AG04450 (cell line): ENCODE data around the gene SLC43A2. TPM values are rescaled to one million over a fixed set of nuclear protein-coding genes. Genes with fewer than 3 reads are reported as not detected.

Experiments
- CTCF ChIA-PET: fragments of 300-600, 350-600 bp; formaldehyde crosslinking; extraction: SDS; loops from one replicate; lab custom pipeline; 2022; ENCODE audit warnings: antibody characterized with exemption, inconsistent platforms; lab: Charles Lee
- POLR2A ChIA-PET: fragments of 350-600 bp; formaldehyde crosslinking; extraction: SDS; loops from one replicate; lab custom pipeline; 2021; ENCODE audit warnings: antibody characterized with exemption, inconsistent platforms; lab: Yijun Ruan, JAX
- DNase-seq: peaks from one replicate; pipeline ENCODE4 v3.0.0-alpha.2; 2011; ENCODE audit warnings: low read depth, low spot score
- H3K27ac ChIP-seq: one replicate; pipeline ENCODE4 v1.5.1; 2012; ENCODE audit warnings: low read depth, low read length, control low read depth
- H3K27me3 ChIP-seq: one replicate; pipeline ENCODE4 v1.6.0; 2012; ENCODE audit warnings: low read length; ENCODE audit not compliant: control insufficient read depth, insufficient read depth
- H3K4me3 ChIP-seq: 2 replicates; pipeline ENCODE4 v1.5.1; 2011; ENCODE audit warnings: mild to moderate bottlenecking, low read depth, low read length, control low read depth
- H3K9me3 ChIP-seq: 2 replicates; pipeline ENCODE4 v1.5.1; 2012; ENCODE audit warnings: low read length; ENCODE audit not compliant: control insufficient read depth, insufficient read depth
- CTCF ChIP-seq: IDR thresholded peaks from 2 replicates; pipeline ENCODE4 v1.5.1; 2011; ENCODE audit warnings: low read depth, low read length, control low read depth, inconsistent platforms
- polyA plus RNA-seq: library from polyadenylated mRNA; depleted of rRNA; stranded (reverse); fragments of >200 nt; gene quantifications from 2 replicates; pipeline ENCODE4 v1.2.3, GENCODE V29; 2011

The SLC43A2 gene
- polyA plus RNA-seq, 1 experiment = 5.3 TPM

- no peak overlapping the region for H3K4me3 ChIP-seq
- ChIA-PET CTCF (no interaction called here), POLR2A (no interaction called here)
- H3K9me3 ChIP-seq = peaks cover 4% of the 10 kb centered on the region; the same call in 1 of the 2 replicates
- no peak for DNase-seq
- H3K27me3 ChIP-seq = no peaks in the 10 kb centered on the region
- no peak for TF ChIP-seq CTCF
- H3K27ac ChIP-seq = no peak overlapping the region
Measured at GRCh38 chr17:1634841-1635650, 6.4 kb upstream of the SLC43A2 start.

GRCh38 chr17:1630662-1631061 is 2.0 kb upstream of the SLC43A2 start:
- ChIA-PET POLR2A (interaction anchor here (0.6 kb wide), 2 partner anchors 23 to 52 kb away, joined by 3 to 6 read pairs; no protein-coding TSS in a partner anchor), CTCF (interaction anchor here (0.6 to 3.4 kb wide), 8 partner anchors 9 to 204 kb away, joined by 3 to 43 read pairs (median 4); no protein-coding TSS in a partner anchor)
- Histone ChIP-seq H3K27me3 (peaks cover 7% of the 10 kb centered on the region), H3K27ac (no peak overlapping the region), H3K9me3 (peaks cover 4% of the 10 kb centered on the region; the same call in 1 of the 2 replicates), H3K4me3 (no peak overlapping the region)
- no peak for DNase-seq
- TF ChIP-seq CTCF = no peak

DNA sequence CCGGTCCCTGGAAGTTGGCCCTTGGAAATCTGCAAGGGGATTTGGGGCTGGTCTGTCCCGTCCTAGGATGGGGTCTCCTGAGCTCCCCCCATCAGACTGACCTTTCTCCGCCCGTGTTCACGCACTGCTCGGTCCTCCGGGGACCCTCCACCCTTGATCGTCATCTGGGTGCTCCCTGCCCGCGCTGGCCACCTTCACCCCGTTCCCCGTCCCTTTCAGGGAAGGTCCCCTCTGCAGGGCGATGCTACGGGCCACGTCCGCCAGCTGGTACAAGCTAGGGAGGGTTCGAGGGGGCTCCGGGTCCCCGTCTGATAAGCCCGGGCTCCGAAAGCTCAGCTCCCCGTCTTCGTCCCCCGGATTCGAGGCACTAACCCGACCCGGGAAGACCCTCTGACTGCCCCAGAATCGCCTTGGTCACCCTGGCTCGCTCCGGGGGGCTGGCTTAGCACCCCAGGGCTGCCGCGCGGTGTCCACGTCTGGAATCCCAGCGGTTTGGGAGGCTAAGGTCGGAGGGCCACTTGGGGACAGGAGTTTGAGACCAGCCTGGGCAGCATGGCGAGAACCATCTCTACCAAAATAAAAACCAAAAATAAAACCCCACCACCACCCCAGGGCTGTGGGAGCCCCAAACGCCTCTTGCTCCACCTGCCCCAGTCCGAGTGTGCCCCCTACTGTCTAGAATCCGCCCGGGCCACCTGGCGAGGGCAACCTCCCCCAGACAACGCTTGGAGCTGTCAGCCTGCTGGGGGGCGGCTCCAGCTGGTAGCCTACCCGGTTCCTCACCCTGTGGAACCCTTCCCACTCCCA is 1.1 kb upstream of the SLC43A2 start:
- Histone ChIP-seq H3K27ac (no peak overlapping the region), H3K27me3 (peaks cover 7% of the 10 kb centered on the region), H3K9me3 (no peaks in the 10 kb centered on the region; the same call in 1 of the 2 replicates), H3K4me3 (peak overlapping the region; percentile 78)
- POLR2A ChIA-PET = interaction anchor here (0.6 to 1.7 kb wide), 5 partner anchors 14 to 56 kb away, joined by 3 to 8 read pairs (median 5); no protein-coding TSS in a partner anchor
- CTCF ChIA-PET = interaction anchor here (0.7 to 3.4 kb wide), 10 partner anchors 10 to 205 kb away, joined by 3 to 43 read pairs (median 4); no protein-coding TSS in a partner anchor
- DNase-seq = no peak
- peak; percentile 65 for TF ChIP-seq CTCF

DNA sequence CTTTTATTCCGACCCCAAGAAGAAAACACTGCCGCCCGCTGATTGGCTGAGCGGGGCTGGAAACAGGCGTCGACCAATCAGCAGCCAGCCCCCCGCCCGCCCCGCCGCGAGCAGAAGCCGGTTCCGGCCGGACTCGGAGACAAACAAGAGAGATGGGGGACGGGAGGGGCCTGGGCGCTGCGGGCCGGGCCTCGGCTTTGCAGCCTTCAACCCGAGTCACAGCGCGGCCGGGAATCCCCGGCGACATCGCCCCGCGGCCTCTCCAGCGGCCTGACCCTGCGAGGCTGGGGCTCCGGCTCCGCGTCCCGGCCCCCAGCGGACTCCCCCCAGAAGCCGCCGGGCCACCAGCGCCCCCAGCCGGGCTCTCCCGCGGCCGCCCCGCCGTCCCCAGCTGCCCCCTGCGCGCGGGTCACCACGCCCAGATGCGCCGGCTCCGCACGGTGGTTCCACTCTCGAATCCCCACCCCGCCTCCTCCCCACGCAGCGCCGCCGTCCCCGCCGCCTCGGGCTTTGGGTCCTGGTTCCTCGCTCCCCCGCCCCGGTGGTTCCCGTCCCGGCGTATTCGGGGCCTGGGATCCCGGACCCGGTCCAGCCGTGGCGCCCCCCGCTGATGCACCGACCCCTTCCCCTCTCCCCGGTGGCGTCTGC is 346 bp upstream of the SLC43A2 start:
- H3K27ac ChIP-seq = no peak overlapping the region
- ChIA-PET CTCF (interaction anchor here (0.7 to 3.4 kb wide), 4 partner anchors 11 to 55 kb away, joined by 4 to 43 read pairs (median 4); no protein-coding TSS in a partner anchor), POLR2A (interaction anchor here (1.0 to 1.7 kb wide), 6 partner anchors 14 to 55 kb away, joined by 3 to 8 read pairs (median 3); no protein-coding TSS in a partner anchor)
- H3K4me3 ChIP-seq = peak overlapping the region; percentile 78
- no peak for TF ChIP-seq CTCF
- DNase-seq = peak; percentile 70
- H3K9me3 ChIP-seq = no peaks in the 10 kb centered on the region; the same call in 1 of the 2 replicates
- peaks cover 7% of the 10 kb centered on the region for H3K27me3 ChIP-seq
